HPDE6-E6E7 (cell line): Measurements from ENCODE around the gene BRAP.
"Not testable (repeated sequence)": the region's sequence is repeated elsewhere in the genome, so short reads cannot be mapped to it uniquely, and the experiment has no call there.

Experiments
- DNase-seq: peaks from one replicate; pipeline ENCODE4 v3.0.0; 2011; ENCODE audit warnings: missing footprints; ENCODE audit errors: extremely low spot score

The BRAP gene

DNA sequence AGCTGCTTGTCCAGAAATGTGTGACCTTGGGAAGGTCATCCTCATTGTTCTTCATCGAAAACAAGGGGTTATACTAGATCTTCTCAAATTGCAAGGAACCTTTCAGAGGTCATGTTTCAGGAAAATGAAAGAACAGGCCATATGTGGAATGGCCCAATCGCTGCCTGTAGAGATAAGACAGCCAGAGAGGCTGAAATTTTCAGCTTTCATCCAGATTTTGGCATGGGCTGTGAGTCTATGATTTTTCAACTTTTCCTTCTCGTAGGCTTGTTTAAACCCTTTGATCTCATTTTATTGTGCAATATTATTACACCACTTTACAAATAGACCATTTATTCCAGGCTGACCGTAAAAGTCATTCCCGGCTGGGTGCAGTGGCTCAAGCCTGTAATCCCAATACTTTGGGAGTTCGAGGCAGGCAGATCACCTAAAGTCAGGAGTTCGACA, 69.6 kb downstream of the BRAP start:
- no peak for DNase-seq

DNA sequence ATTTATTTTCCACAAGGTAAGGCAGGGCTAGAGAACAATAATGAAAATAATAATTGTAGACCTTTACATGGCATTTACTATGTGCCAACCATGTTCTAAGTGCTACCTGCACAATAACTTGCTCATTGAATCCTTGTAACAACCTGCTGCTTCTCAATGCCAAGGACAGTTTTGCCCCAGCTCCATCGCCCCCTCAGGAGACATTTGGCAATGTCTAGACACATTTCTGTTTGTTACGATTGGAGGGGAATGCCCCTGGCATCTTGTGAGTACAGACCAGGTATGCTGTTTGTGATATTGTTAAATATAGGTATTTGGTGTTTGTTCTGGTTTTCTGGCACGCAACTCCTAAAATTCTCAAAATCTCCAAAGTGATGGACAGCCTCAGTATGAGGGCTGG, 78.5 kb downstream of the BRAP start:
- DNase-seq: no peak

DNA sequence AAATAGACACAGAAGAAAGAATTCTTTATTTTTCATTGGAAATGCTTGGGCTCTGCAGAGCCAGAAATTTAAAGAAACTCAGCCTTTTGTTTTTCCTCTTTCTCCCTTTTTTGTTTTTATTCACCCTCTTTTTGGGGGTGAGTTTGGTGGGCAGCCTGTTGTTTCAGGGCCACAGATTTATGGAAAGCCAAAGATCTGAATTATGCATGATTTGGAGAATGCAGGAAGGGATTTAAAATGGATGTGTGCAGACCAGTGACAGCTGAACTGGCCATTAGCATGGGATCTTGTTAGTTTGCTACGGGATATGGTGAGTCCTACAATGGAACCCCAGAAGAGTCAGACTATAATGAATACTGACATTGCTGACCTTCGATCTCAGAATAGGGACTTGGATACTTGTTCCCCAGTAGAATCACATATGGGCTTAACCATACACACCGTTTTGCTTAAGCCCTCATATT, 79.0 kb downstream of the BRAP start:
- DNase-seq: no peak

DNA sequence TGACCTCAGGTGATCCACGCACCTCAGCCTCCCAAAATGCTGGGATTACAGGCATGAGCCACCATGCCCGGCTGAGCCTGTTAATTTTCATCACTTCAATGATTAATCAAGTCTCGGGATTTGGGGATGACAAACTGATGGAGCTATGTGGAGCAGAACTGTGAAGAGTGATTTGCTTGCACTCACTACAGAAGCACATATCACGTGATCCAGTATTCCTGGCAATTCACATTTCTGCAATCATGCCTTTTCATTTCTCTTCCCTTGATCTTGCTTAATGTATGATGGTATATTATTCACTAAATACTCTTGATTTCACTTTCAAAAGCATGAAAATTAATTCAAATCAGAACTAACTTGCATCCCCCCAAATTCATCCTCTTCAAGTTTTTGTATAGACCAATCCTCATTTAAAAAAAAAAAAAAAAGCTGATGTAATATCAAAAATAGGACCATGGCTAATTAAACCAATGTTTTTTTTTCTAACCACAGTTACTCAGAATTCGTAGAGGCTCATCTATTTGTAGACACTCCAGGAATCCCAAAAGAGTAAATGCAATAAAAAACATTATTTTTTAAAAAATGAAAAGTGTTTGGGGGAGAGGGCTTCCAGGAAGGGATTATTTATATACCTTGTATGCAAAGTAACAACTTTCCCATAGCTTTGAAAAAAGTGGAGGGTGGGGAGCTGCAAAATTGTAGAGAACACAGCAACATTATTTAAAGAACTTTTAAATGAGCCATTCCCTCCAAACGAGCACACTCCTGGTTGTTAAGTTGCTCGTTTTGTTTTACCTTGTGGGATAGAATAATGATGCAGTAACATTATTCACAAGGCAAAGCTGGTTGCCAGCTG, 79.6 kb downstream of the BRAP start:
- DNase-seq: no peak

DNA sequence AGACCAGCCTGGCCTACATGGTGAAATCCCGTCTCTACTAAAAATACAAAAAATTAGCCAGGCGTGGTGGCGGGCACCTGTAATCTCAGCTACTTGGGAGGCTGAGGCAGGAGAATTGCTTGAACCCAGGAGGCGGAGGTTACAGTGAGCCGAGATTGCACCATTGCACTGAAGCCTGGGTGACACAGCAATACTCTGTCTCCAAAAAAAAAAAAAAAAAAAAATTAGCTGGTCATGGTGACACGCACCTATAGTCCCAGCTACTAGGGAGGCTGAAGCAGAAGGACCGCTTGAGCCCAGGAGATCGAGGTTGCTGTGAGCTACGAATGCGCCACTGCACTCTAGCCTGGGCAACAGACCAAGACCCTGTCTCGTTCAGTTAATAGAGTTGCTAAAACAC, 82.9 kb downstream of the BRAP start:
- DNase-seq: not testable (repeated sequence)

DNA sequence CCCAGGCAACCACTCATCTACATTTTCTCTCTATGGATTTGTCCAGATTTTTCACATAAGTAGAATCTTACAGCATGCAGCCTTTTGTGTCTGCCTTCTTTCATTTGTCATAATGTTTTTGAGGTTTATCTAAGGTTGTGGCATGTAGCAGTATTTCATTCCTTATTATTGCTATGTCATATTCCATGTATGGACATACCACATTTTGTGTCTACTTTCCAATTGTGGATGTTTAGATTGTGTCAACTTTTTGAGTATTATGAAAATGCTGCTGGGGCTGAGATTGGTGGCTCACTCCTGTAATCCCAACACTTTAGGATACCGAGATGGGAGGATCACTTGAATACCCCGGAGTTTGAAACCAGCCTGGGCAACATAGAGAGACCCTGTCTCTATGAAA, 83.4 kb downstream of the BRAP start:
- no peak for DNase-seq

DNA sequence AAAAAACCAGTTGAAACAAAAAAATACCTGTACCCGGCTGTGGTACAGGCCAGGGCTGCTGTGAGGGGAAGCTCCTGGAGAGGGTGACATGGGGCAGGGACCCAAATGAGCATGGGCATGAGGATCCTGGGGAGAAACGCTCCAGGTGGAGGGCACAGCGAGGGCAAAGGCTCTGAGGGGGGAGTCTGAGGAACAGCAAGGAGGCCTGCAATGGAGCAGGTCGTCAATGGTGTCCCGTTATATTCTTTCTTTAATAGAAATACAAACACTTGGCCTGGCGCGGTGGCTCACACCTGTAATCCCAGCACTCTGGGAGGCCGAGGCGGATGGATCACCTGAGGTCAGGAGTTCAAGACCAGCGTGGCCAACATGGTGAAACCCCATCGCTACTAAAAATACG, 84.8 kb downstream of the BRAP start:
- not testable (repeated sequence) for DNase-seq

DNA sequence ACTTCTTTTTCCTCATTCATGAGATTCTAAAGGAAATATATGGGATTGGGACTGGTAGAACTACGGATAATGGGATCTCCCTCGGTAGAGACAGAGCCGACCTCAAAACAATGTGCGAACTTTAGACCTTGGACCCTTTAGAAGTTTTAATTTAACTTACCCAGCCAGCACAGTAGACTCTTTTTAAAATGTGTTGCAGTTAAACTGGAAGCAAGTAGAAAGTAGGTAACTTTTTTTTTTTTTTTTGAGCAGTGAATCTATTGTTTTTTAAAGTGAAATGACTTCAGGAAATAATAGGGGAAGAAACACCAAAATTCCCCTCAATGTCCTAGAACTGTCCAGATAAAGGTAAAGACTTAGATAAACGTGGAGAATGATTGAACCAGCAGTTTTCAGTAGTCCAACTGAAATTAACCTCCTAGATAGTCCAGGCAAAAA, 85.5 kb downstream of the BRAP start:
- no peak for DNase-seq

DNA sequence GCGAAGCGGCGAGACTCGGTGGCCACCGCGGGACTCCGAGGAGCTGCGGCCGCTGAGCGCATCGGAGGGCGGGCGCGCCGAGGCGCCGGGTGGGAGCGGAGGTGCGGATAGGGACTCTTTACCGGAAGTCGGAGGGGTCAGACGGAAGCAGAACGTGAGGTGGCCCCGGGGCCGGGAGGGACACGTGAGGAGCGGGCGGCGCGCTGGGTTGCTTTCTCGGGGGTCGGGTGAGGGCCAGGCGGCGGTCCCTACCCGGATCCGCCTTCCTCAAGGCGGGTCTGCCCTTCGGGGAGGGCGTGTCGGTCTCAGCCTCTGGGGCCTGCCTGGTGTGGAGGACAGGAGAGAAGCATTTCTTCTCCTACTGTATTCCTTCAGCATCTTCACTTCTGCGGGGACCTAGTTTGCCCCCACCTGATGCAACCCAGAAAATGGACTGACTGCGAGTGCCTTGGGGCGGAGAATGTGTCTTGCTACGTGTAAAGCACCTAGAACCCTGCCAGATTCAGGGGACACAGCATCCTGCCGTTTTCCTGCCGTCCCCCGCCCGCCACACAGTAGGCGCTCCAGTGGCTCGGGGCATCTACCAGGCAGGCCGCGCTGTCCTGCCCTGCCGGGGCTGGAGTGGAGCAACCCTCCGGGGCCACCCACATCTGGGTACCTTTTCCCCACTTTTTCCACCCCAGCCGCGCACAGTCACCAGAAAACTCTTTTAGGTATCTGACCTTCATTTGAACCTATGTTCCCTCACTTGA, 86.1 kb downstream of the BRAP start:
- peak; percentile 67 for DNase-seq

DNA sequence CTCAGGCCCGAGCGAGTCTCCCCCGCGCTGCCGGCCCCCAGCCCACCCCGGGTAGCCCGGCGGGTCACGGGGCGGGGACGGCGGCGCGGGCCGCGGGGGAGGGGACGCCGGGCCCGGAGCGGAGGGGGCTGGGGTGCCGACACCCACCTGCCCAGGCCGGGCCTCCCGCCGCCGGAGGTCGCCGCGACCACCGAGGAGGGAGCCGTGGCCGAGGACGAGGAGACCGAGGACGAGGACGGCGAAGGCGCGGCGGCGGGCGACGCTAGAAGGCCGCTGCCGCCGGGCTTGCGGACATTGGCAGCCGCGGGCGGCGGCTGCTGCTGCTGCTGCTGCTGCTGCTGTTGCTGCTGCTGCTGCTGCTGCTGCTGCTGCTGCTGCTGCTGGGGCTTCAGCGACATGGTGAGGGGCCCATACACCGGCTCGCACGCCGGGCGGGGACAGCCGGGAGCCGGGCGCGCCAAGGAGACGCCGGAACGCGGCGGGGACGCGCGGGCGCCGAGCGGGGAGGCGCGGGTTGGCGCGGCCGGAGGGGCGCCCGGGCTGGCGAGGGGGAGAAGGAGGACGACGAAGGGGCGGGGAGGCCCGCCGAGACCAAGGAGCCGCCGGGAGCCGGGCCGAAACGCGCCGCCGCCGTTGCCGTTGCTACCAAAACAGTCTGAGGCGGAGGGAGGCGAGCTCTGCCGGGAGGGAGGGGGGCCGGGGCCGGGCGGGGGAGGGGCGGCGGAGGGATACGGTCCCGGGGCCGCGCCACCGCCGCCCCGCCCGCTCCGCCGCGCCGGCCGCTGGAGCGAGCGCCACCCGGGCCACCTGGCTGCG, 86.9 kb downstream of the BRAP start, which contains the start of gene ATXN2:
Gene ATXN2 (minus strand): TSS at position 679 of the 816 bp plus-strand sequence. CDS start 281 bp downstream, at position 398.
- DNase-seq: peak; percentile 58

DNA sequence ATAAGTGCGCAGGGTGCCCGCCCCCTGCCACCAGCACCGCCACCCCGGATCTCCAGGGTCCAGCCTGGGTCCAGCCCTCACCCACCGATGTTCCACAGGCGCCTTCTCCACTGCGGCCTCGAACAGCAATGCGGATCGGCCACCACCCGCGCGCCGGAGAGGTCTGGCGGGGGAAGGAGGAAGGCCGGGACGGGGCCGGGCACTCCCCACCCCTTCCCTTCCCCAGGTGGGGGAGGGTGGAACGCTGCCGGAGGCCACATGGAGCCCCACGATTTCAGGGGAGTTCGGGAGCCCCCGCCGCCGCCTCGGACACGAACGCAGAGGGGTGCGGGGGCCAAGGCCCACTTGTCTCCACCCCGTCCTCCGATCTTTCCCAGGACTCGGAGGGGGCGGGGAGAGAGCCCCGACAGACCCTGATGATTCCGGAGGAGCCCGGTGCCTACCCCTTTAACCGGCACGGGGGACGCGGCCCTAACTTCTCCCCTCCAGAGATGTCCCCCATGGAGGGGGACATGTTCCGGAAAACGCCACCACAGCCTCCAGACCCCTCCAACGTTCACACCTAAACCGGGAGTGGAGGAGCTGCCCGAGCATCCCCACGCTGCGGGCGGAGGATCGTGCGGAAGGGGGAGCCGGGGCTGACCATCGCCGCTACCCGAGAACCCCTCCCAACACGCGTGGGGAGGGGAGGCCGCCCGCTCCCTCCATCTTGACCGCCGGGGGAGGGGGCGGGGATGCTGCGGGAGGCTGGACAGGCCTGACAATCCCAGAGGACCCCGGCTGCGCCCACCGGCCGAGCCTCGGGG, 87.7 kb downstream of the BRAP start:
- DNase-seq: peak; percentile 28

DNA sequence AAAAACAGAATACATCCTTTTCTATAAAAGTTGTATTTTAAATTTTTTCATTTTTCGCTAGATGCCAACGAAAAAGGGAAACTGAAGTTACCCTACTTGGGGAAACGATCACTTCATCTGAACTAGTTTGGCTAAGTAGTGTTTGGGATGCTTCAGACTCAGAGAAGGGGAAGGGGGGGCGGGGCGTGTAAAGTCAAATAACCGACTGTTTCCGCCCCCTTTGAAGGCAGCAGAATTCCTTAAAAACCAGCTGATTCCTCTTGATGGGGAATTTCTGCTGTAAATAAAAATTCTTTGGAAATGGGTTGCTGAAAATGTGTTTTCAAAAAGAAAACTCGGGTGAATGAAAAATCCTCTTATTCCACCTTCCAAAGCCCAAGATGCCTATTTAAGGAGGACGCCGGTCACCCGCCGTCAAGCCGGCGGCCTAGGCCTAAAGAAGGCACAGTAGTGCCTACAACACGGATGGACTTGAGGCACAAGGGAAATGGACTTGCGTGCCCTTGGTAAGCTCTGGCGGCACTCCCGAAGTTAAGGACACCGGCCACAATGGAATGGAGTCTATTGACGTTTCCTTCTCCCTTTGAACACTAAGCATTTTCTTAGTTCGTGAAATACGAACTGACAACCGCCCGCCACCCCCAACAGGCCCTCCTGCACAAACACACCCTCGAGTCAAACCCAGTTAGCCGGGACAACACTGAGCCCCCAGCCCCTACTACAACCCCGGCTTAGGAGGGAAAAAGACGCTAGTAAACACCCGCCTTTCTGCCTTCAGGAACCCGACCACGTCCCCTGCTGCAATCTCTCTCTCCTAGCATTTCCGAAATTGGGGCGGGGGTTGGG, 88.5 kb downstream of the BRAP start:
- DNase-seq: peak; percentile 20

DNA sequence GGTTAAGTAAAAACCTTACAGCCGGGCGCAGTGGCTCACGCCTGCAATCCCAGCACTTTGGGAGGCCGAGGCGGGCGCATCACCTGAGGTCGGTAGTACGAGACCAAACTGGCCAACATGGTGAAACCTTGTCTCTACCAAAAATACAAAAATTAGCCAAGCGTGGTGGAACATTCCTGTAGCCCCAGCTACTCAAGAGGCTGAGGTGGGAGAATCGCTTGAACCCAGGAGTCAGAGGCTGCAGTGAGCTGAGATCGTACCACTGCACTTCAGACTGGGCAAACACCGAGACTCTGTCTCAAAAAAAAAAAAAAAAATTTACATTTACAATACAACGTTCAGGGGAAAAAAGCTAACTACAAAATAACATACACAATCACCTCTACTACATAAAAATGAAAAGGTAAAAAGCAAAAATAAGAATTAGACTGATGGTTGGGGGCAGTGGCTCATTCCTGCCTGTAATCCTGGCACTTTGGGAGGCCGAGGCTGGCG, 90.4 kb downstream of the BRAP start:
- DNase-seq: not testable (repeated sequence)
